ENCODE data around the gene PIH1D1. TPM values are rescaled to one million over a fixed set of nuclear protein-coding genes. Genes with fewer than 3 reads are reported as not detected.
A peak's percentile ranks its signal among the peaks of the same experiment; 100 is the strongest.

The PIH1D1 gene
- total RNA-seq (2014; rRNA removed), result 81.1 and 90.7 TPM in 2 replicates
- polyA plus RNA-seq (2012), result 73.2 TPM

GRCh38 chr19:49451430-49452181 lies at the start of gene PIH1D1:
Gene PIH1D1 (minus strand): TSS chr19:49451814. CDS start chr19:49451574, 240 bp downstream.
- peak; percentile 100 for DNase-seq (ENCODE audit: low read depth)

GRCh38 chr19:49499030-49499670 lies 47.5 kb upstream of the PIH1D1 start:
- no peak for DNase-seq (ENCODE audit: low read depth)

- DNase-seq (ENCODE audit: low read depth), result no peak
Measured at GRCh38 chr19:49498475-49498874, 46.9 kb upstream of the PIH1D1 start.

- no peak for DNase-seq (ENCODE audit: low read depth)
Measured at GRCh38 chr19:49497789-49498103, 46.1 kb upstream of the PIH1D1 start.

GRCh38 chr19:49497047-49497788 lies 45.6 kb upstream of the PIH1D1 start:
- peak; percentile 64 for DNase-seq (ENCODE audit: low read depth)

GRCh38 chr19:49496574-49497008 lies 45.0 kb upstream of the PIH1D1 start:
- DNase-seq (ENCODE audit: low read depth), result no peak

- DNase-seq (ENCODE audit: low read depth), result no peak
Measured at GRCh38 chr19:49492573-49493405, 41.2 kb upstream of the PIH1D1 start.

GRCh38 chr19:49491804-49492572 lies 40.4 kb upstream of the PIH1D1 start:
- no peak for DNase-seq (ENCODE audit: low read depth)

GRCh38 chr19:49491030-49491803 lies 39.6 kb upstream of the PIH1D1 start:
- DNase-seq (ENCODE audit: low read depth), result no peak

- no peak for DNase-seq (ENCODE audit: low read depth)
Measured at GRCh38 chr19:49490287-49491029, 38.8 kb upstream of the PIH1D1 start.

- DNase-seq (ENCODE audit: low read depth), result no peak
Measured at GRCh38 chr19:49489601-49490167, 38.1 kb upstream of the PIH1D1 start.

GRCh38 chr19:49488863-49489537 lies 37.4 kb upstream of the PIH1D1 start:
- no peak for DNase-seq (ENCODE audit: low read depth)

- DNase-seq (ENCODE audit: low read depth), result no peak
Measured at GRCh38 chr19:49488046-49488862, 36.6 kb upstream of the PIH1D1 start.

GRCh38 chr19:49487277-49488045 lies 35.8 kb upstream of the PIH1D1 start, which contains the start of gene RPL13A:
Gene RPL13A (plus strand): TSS chr19:49487608. CDS start chr19:49487630, 22 bp downstream.
- DNase-seq (ENCODE audit: low read depth), result peak; percentile 99

GRCh38 chr19:49486710-49487276 lies 35.2 kb upstream of the PIH1D1 start:
- DNase-seq (ENCODE audit: low read depth), result no peak

GRCh38 chr19:49486232-49486631 lies 34.6 kb upstream of the PIH1D1 start:
- DNase-seq (ENCODE audit: low read depth), result no peak
